HT-29 (cell line): ENCODE data around the gene ATP11B. TPM values are rescaled to one million over a fixed set of nuclear protein-coding genes. Genes with fewer than 3 reads are reported as not detected.
"Not testable (repeated sequence)": the region's sequence is repeated elsewhere in the genome, so short reads cannot be mapped to it uniquely, and the experiment has no call there.

Experiments used
- DNase-seq: peaks from one replicate; pipeline ENCODE4 v3.0.0-alpha.2; 2015; ENCODE audit warnings: low spot score
- total RNA-seq: library from RNA; depleted of rRNA; stranded (reverse); fragments of >200 nt; shearing (Covaris generic); gene quantifications from 2 replicates; pipeline ENCODE4 v1.2.3, GENCODE V29; 2014

ATP11B gene
- total RNA-seq, 1 experiment from 2014 or later: 44.1 TPM

GRCh38 chr3:182794455-182795388 lies 1.4 kb downstream of the ATP11B start:
- DNase-seq: no peak

GRCh38 chr3:182795389-182795782 lies 2.1 kb downstream of the ATP11B start:
- peak; percentile 82 for DNase-seq

GRCh38 chr3:182796310-182796709 lies 3.0 kb downstream of the ATP11B start:
- DNase-seq: no peak

GRCh38 chr3:182797876-182798275 lies 4.6 kb downstream of the ATP11B start:
- no peak for DNase-seq

- DNase-seq: not testable (repeated sequence)
These were observed 5.8 kb downstream of the ATP11B start for GRCh38 chr3:182799143-182799542.

- DNase-seq: no peak
These were observed 7.2 kb downstream of the ATP11B start for GRCh38 chr3:182800508-182800907.

GRCh38 chr3:182802413-182803390 lies 9.4 kb downstream of the ATP11B start:
- DNase-seq: no peak

GRCh38 chr3:182803596-182803995 lies 10.3 kb downstream of the ATP11B start:
- no peak for DNase-seq

- no peak for DNase-seq
These were observed 13.8 kb downstream of the ATP11B start for GRCh38 chr3:182807061-182807460.

- DNase-seq: no peak
These were observed 14.9 kb downstream of the ATP11B start for GRCh38 chr3:182808041-182808770.

GRCh38 chr3:182809531-182809930 lies 16.2 kb downstream of the ATP11B start:
- no peak for DNase-seq

- no peak for DNase-seq
These were observed 17.4 kb downstream of the ATP11B start for GRCh38 chr3:182810574-182811268.

- no peak for DNase-seq
These were observed 17.9 kb downstream of the ATP11B start for GRCh38 chr3:182811269-182811596.

- no peak for DNase-seq
These were observed 18.8 kb downstream of the ATP11B start for GRCh38 chr3:182812123-182812522.

GRCh38 chr3:182814419-182815062 lies 21.2 kb downstream of the ATP11B start:
- no peak for DNase-seq

- no peak for DNase-seq
These were observed 22.9 kb downstream of the ATP11B start for GRCh38 chr3:182816181-182816580.

- DNase-seq: no peak
These were observed 25.1 kb downstream of the ATP11B start for GRCh38 chr3:182818296-182818978.

GRCh38 chr3:182821221-182821981 lies 28.1 kb downstream of the ATP11B start:
- no peak for DNase-seq

GRCh38 chr3:182822260-182822659 lies 29.0 kb downstream of the ATP11B start:
- DNase-seq: not testable (repeated sequence)
